GM19240 (cell line): ENCODE measurements around the gene SPEF1.
A peak's percentile ranks its signal among the peaks of the same experiment; 100 is the strongest.
"Not testable (repeated sequence)": the region's sequence is repeated elsewhere in the genome, so short reads cannot be mapped to it uniquely, and the experiment has no call there.

Source experiments
- DNase-seq: peaks from one replicate; pipeline ENCODE4 v3.0.0; 2011; ENCODE audit warnings: low spot score; ENCODE audit not compliant: insufficient read length

Gene SPEF1, protein sequence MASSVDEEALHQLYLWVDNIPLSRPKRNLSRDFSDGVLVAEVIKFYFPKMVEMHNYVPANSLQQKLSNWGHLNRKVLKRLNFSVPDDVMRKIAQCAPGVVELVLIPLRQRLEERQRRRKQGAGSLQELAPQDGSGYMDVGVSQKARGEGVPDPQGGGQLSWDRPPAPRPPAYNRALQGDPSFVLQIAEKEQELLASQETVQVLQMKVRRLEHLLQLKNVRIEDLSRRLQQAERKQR

GRCh38 chr20:3781153-3781910, at the start of gene SPEF1:
Gene SPEF1 (minus strand): TSS chr20:3781448. CDS start chr20:3781287, 161 bp downstream.
- DNase-seq = peak; percentile 92

- DNase-seq = not testable (repeated sequence)
Observed at GRCh38 chr20:3829891-3830290, 48.6 kb upstream of the SPEF1 start.

DNA sequence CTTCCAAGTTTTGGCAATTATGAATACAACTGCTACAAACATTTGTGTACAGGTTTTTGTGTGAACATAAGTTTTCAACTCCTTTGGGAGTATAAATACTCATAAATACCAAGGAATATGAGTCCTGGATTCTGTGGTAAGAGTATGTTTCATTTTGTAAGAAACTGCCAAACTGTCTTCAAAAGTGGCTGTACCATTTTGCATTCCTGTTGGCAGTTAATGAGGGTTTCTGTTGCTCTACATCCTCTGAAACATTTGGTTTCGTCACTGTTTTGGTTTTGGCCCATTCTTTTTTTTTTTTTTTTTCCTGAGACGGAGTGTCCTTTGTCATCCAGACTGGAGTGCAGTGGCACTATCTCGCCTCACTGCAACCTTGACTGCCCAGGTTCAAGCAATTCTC, 47.5 kb upstream of the SPEF1 start:
- DNase-seq = no peak

GRCh38 chr20:3826420-3826819, 45.2 kb upstream of the SPEF1 start:
- DNase-seq = no peak

DNA sequence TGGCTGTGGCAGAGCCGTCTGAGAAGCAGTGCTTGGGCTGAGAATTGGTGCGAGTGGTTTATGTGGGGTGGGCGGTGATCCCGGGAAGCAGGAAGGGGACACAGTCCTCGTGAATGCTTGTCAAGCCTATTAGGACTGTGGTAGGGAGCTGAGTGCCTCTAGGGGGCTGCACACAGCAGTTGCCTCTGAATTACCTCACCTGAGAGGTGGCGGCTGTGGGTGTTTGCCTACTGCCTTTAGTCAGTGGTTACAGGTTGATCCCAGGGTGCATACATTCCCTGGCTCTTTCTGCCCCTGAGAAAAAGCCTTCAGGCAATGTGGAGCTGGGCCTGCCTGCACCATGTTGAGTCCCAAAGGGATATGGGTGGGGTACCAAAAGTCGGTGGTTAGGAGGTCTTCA, 44.3 kb upstream of the SPEF1 start:
- DNase-seq = no peak

DNA sequence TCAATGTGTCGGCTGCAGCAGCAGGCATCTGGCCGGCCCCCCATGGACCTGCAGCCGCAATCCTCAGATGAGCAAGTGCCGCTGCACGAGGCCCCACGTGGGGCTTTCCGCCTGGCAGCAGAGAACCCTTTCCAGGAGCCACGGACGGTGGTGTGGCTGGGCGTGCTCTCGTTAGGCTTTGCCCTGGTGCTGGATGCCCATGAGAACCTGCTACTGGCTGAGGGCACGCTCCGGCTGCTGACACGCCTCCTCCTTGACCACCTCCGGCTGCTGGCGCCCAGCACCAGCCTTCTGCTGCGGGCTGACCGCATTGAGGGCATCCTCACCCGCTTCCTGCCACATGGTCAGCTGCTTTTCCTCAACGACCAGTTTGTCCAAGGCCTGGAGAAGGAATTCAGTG, 42.6 kb upstream of the SPEF1 start:
- DNase-seq = no peak

- no peak for DNase-seq
Observed at GRCh38 chr20:3821996-3822395, 40.7 kb upstream of the SPEF1 start.

DNA sequence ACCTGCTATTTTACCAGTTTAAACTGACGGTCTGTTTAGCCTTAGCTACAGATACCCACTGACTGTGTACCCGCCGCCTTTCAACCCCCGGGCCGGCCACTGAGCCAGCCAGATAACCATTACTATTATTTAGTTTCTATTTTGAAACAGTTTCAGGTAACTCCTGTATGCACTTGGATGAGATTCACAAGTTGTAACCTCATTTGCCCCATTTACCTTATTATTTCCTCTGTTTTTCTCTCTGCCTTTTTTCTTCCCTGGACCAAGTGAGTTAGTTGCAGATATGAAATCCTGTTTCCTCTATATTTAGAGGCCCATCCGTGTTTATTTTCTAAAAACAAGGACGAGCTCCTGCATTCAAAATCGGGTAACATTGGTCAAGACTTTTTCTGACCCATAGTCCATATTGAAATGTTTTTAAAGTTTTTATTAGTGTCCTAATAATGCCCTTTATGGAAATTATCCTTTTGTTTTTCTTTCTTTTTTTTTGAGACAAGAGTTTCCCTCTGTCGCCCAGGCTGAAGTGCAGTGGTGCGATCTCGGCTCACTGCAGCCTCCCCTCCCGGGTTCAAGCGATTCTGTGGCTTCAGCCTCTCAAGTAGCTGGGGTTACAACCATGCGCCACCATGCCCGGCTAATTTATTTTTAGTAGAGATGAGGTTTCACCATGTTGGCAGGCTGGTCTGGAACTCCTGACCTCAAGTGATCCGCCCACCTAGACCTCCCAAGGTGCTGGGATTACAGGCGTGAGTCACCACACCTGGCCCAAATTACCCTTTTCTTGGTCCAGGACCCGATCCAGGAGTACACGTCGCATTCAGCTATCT, 39.9 kb upstream of the SPEF1 start:
- no peak for DNase-seq

DNA sequence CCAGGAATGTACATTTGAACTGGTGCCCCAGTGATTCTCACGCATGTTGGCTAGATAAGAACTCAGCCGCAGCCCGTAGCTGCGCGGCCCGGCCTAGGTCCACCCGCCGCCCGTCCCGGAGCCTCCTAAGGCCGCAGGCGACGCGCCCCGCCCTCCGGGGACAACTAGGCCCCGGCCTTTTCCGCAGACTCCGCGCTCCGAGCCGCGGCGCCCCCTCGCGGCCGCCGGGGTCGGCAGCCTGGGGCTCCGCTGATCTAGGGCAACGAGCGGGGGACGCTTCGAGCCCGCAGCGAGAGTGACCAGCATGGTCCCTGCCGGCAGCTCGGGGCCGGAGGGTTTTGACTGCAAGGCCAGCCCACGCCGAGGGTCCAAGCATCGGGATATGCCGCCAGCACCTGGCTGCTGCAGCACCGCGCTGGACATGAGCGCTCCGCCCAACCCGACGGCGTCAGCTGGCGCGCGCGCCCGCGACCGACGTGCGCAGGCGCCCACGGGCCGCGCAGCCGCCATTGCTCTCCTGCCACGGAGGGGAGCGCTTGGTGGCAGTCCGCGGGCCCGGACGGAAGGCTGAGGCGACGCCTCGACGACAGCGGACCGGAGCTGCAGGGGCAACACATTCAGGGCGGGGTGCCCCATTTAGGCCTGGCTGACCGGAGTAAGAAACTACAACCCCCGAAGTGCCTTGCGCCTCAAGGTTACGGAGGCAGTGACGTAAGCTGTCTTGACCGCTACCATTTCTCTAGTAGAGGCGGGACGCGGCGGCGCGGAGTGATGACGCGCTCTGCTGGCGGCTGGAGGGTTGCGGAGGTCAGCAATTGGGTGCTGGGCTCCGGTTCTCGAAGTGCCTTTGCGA, 39.0 kb upstream of the SPEF1 start, which contains the start of gene AP5S1:
AP5S1 (plus strand) TSS at position 500 of the 853 bp plus-strand sequence. CDS start 1,571 bp downstream, outside the sequence.
- peak; percentile 89 for DNase-seq

GRCh38 chr20:3819411-3820047, 38.3 kb upstream of the SPEF1 start:
- DNase-seq = no peak

DNA sequence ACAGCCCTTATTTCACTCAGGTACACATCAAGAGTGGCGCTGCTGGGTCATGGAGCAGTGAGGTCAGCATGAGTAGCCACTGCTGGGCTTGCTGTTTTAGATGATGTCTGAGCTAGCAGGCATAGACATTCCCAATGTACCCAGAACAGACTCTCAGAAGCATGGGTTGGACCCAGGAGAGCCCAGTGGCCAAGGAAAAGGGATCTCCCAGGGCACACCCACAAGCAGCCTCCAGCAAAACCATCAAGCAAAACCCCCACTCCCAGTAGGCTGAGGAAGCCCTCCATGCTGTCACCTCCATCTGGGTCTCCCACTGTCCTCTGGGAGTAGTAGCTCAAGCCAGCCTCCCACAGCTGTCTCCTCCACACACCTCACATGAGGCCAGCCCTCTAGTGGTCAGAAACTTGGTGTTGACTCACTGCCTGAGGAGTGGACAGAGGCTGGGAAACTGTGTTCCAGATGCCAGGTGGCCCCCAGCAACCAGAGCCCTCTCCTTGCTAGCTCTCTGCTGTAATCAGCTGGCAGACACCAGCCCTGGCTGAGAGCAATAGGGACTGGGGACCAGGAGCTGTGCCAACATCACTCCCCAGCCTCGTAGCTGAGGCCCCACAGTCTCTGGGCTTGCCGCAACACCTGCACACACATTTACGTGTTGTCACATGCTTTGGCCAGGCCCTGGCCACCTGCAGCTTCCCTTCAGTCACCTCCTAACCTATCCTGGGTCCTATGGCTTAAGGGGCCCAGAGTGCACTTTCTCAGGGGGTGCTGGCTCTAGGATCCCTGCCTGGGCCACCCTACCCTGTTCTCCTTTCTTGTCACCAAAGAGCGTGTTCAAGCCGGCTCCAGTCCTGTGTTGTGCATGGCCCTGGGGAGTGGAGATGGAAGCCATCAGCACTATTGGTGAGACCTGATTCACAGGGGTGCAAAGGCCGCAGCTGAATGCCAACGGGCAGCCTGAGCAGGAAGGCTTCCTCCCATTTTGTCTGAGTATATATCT, 37.2 kb upstream of the SPEF1 start:
- no peak for DNase-seq

DNA sequence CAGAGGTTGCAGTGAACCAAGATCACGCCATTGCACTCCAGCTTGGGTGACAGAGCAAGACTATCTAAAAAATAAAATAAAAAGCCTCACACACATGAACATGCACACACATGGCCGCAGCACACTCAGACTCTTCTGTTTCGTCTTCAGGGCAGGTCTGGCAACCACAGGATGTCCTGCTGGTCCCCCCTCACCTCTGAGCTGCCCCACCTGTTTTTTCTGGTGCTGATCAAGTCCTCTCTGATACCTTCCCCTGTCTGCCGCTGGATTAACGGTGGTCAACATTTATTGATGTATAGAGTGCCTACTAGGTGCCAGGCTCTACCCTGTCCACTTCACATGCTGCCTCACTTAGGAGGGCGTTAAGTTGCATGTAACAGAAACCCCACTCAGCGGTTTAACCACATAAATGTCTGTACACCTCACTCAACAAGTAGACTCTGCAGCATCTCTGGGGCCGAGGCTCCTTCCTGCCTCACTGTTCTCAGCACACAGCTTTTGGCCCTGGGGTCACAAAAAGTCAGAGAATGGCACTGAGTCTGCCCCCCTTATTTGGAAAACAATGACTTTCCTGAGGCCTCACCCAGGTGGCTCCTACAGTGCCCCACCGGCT, 34.6 kb upstream of the SPEF1 start:
- no peak for DNase-seq

GRCh38 chr20:3814928-3815495, 33.8 kb upstream of the SPEF1 start:
- no peak for DNase-seq

DNA sequence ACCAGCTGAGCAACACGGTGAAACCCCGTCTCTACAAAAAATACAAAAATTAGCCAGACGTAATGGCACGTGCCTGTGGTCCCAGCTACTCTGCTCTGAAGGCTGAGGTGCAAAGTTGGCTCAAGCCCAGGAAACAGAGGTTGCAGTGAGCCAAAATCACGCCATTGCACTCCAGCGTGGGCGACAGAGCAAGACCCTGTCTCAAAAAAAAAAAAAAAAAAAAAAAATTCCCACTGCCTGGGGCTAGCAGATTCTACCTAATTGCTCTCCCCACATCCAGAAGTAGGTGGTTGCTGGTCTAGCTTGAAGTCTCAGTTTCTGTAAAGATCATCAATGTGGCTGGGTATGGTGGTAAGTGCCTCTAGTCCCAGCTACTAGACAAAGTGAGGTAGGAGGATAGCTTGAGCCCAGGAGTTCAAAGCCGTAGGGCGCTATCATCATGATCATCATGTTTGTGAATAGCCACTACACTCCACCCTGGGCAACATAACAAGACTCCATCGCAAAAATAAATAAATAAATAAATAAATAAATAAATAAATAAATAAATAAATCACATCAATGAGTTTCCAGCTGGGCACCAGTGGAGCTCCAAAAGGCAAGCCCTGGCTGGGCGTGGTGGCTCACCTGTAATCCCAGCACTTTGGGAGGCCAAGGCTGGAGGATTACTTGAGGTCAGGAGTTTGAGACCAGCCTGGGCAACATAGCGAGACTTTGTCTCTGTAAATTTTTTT, 32.8 kb upstream of the SPEF1 start:
- DNase-seq = no peak

DNA sequence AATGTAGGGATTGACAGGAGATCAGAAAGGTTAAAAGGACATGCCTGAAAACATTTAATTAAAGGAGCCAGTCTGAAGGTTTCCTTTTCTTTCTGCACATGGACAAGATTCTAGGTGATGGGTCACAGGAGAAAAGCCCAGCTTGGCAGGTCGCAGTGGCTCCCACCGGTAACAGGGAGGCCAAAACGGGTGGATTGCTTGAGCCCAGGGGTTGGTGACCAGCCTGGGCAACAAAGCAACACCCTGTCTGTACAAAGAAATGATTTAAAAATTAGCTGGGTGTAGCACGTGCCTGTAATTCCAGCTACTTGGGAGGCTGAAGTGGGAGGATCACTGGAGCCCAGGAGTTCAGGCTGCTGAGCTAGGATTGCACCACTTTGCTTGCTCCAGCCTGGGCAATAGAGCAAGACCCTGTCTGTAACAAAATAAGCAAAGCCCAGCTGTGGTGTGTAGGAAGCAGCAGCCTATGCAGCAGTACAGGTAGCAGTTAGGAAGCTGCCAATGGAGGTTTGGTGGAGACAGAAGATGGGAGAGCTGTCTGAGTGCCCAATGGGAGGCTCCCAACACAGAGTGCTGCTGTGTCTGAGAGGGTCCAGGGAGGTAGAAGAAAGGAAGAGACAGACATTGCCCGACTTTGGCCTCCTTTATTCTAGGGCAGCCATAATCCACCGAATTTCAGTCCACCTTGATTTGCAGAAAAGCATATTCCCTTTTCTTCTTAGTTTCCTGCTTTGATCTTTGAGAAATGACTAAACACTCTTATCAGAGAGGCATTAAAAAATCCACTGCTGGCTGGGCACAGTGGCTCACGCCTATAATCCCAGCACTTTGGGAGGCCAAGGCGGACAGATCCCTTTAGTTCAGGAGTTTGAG, 32.0 kb upstream of the SPEF1 start:
- no peak for DNase-seq

- no peak for DNase-seq
Observed at GRCh38 chr20:3812259-3812681, 31.0 kb upstream of the SPEF1 start.
